Measurements from ENCODE around the gene ZNF598.

GRCh38 chr16:2025878-2026460 is 16.3 kb upstream of the ZNF598 start:
- TF ChIP-seq L3MBTL2 (conservative IDR thresholded peaks at IDR 0.05): no peak
- TF ChIP-seq ELF4 (IDR thresholded peaks at IDR 0.05): no peak
- no peak for TF ChIP-seq CTBP1 (IDR thresholded peaks at IDR 0.05; ENCODE audit: borderline replicate concordance)
- no peak for TF ChIP-seq TARDBP (IDR thresholded peaks at IDR 0.05)
- no peak for TF ChIP-seq NFRKB (IDR thresholded peaks at IDR 0.05)
- TF ChIP-seq SP1 (IDR thresholded peaks at IDR 0.05): no peak
- no peak for TF ChIP-seq FOXM1 (IDR thresholded peaks at IDR 0.05; ENCODE audit: borderline replicate concordance)
